ELR (cell line): Measurements from ENCODE around the gene NGFR.
A peak's percentile ranks its signal among the peaks of the same experiment; 100 is the strongest.
"Not testable (repeated sequence)": the region's sequence is repeated elsewhere in the genome, so short reads cannot be mapped to it uniquely, and the experiment has no call there.

Experiments used
- DNase-seq: peaks from one replicate; pipeline ENCODE4 v3.0.0-alpha.2; 2015; ENCODE audit warnings: low read depth

NGFR gene

DNA sequence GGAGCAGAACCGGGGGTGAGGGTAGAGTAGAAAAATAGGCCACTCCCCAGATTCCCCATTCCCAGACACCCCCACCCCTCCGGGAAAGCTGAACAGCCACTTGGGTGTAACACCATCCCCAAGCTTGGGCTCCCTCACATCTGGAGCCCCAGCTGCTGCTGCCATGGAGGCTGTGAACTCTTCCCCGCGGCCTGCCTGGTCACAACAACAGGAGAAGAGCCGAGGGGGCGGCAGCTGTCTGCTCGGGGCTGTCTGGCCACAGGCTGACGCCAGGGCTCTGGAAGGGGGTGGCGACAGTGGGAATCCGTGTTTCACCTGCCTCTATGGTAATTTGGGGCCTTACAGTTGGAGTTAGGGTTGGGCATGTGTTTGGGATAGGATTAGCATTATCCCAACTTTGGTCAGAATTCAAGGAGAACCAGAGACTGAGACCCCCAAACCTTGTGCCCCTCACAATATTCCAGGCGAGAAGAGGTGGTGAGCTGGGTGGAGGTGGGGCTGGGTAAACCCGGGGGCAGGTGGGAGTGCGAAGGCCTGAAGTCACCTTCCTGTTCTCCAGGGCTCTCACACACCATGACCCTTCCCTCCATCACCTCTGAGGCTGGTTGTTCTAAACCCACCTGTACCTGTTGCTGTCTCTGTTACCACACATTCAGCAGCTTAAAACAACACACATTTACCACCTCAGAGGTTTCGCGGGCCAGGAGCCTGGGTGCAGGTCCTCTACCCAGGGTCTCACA, 50.9 kb downstream of the NGFR start:
- no peak for DNase-seq

DNA sequence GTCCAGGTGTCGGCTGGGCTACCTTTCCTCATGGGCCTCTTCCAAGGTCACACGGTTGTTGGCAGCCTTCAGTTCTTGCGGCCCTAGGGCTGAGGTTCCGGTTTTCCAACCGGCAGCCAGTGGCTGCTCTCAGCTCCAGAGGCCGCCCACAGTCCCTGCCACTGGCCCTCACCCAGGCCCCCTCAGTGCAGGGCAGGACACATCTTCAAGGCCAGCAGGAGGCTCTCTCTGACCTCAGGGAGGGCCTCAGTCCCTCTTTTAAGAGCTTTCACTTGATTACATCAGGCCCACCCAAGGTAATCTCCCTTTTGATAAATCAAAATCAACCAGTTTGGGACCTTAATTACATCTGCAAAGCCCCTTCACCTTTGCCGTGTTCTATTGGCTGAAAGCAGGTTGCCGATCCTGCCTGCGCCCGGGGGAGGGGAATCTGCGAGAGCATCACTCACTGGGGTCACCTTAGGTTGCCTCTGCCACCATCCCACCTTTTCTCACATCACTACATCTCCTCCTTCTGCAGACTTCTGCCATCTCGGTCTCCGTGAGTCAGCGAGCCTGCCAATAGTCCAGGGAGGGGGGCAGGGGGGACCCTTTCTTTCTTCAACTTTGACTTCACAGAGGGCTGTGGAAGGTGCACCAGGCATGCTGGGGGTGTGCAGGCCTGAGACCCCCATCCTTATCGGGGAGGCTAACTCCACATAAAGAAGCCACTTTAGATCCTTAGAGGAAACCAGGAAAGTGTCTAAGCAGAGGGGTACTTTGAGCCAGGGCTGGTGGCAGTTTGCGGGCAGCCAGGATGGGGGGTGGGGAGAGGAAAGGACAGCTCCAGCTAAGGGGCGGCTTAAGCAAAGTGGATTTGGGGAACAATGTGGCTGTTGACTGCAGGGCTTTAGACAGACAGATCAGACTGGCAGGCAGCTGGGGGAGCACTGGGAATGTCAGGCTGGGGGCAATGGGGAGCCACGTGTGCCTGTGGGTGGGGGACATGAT, 51.7 kb downstream of the NGFR start:
- no peak for DNase-seq

DNA sequence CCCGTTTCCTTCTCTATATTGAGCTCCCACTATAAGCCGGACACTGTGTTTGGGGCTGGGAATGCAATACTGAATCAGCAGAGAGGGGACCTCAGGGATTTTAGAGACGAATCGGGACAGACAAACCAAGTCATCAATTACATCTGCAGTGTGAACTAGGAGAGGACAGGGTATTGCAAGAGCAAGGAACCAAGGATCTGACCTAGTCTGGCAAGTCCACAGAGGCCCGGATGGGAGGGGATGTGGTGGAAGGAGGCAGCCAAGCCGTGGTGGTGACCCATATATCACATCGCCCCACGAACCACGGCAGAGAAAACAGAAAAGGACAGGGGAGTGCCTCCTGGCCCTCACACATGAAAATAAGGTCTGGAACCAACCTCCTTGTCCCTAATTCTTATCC, 52.5 kb downstream of the NGFR start:
- DNase-seq, result no peak

DNA sequence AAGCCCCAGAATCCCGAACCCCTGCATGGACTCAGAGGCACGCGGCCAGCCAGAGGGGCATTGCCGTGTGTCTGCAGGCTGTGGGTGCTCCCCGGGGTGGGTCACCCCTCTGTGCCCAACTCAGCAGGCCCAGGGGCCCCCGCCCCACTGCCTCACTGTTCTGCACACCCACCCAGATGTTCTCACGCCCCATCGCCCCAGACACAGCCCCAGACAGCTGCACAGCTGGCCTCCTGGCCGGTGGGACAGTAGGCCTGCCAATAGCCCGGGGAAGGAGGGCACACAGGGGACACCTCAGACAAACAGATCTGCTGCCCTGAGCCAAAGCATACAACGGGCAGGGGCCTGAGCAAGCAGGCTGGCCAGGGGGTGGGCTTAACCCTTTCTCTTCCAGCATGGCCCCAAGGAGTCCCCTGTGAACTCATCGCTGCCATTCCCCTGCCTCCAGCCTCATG, 53.0 kb downstream of the NGFR start:
- no peak for DNase-seq

DNA sequence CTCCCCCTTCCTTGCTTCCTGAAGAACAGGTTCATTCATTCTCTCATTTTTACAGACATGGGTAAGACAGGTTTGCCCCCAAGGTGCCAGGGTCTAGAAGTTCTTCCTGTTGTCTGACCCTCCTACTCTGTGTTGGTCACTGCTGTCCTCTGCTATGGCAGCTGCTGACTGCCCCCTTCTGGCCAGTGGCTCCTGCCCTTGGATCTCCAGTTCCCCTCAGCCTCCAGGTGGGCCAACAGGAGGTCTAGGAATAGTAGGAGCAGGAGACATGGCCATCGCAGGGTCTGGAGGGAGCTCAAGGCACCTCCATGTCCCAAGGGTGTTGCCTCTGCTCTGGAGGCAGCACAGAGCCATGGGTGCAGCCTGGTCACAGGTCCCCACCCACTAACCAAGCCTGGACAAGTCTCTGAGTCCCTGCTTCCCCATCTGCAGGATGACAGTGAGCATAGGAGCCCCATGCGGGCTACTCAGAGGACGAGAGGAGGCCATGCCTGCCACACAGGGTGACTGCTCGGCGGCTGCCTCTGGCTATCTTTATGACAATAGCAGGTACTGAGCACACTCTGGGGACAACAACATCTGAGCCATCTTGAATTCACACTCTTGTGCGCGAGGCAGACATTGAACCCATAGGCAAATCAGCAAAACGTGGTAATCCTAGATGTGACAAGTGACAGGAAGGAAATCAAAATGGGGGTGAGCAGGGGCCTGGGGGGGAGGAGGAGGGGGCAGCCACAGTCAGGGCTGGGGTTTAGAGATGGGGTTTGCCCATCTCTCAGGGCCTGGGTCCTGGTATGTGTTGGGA, 53.6 kb downstream of the NGFR start:
- peak; percentile 51 for DNase-seq

DNA sequence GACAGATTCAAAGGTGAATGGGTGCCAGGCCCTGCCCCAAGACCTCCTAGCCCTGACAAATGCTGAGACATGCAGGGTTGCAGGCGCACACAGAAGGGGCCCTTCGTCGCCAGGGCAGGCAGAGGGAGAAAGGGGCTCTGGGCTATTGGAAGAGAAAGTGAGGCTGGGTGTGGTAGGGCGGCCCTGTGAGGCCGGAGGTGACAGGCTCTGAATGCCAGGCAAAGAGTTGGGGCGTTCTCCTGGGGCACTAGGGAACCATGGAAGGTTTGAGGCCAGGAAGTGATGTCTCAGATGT, 54.2 kb downstream of the NGFR start:
- DNase-seq, result no peak

DNA sequence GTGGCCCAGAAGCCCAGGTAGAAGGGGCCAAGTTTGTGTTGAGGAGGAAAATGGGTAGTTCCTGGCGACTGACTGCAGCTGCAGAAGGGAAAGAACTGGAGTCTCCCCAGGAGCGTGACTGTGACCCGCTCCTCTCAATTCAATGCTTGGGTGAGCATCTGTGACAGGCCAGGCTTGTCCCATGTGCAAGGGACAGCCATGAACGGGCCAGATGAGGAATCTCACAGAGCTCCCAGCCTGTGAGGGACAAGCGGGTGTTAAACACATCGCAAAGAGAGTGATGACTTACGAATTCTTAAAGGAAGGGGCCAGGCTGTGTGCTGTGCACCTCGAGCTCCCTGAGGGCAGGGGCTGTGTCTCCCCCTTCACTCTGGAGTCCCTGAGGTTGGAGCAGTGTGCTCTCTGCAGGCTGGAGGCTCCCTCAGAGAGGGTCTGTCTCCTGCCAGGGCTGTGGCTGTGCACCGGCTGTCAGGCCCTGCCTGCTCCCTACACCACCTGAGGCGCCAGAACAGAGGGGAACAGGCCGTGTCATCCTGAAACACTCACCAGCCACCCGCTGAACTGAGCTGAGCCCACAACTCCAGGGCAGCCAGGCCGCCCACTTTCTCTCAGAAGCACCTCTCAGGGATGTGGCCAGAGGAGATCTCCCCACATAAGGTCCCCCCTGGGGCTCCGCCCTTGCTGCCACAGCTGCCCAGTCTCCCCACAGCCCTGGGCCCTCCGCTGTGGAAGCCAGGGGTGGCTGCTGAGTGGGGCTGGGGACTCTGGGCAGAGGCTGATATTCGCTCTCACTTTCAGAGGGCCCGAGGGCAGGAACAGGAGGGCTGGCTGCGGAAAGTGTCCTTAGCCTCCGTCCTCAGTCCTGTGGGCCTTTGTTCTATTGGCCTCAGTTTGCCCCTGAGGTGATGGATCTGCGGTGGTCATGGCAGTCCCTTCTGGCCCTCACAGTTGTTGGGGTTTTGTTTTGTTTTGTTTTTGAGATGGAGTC, 54.9 kb downstream of the NGFR start:
- DNase-seq, result no peak

DNA sequence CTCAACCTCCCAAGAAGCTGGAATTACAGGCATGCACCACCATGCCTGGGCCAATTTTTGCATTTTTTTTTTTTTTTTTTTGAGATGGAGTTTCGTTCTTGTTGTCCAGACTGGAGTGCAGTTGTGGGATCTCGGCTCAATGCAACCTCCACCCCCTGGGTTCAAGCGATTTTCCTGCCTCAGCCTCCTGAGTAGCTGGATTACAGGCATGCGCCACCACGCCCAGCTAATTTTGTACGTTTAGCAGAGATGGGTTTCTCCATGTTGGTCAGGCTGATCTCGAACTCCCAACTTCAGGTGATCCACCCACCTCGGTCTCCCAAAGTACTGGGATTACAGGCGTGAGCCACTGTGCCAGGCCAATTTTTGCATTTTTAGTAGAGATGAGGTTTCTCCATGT, 55.7 kb downstream of the NGFR start:
- not testable (repeated sequence) for DNase-seq

DNA sequence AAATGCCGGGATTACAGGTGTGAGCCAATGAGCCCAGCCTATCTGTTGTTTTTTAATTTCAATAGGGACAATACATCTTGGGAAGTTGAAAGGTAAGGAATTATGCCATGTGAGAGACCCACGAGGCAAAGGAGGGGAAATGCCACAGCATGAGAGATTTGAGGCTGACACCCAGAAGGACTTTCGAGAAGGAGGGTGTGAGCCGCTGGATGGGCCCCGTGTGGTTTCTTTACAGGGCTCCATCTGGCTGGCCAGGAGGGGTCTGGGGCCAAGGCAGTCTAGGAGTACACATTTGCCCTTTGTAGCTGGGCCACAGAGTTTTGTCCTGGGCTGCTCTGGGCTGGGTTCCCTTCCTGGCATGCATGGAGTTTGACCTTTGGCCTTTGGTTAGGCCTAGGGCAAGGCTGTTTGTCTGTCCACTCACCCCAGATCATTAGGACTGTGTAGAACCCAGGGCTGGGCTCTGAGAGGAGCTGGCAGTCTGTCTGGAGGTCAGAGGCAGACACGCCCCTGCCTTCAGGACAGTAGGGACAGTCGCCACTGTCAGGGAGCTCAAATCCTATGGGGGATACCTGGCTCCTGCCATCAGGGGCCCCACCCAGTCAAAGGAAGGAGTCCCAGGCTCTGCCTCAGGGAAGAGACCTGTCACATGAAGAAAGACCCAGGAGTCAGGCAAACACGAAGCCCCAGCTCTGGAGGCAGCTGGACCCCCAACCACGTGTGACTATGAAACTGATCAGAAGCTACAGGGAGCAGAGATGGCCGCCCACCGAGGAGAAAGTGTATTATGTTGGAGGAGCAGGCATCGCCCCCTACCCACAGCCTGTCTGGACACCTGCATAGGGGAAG, 56.4 kb downstream of the NGFR start:
- no peak for DNase-seq

DNA sequence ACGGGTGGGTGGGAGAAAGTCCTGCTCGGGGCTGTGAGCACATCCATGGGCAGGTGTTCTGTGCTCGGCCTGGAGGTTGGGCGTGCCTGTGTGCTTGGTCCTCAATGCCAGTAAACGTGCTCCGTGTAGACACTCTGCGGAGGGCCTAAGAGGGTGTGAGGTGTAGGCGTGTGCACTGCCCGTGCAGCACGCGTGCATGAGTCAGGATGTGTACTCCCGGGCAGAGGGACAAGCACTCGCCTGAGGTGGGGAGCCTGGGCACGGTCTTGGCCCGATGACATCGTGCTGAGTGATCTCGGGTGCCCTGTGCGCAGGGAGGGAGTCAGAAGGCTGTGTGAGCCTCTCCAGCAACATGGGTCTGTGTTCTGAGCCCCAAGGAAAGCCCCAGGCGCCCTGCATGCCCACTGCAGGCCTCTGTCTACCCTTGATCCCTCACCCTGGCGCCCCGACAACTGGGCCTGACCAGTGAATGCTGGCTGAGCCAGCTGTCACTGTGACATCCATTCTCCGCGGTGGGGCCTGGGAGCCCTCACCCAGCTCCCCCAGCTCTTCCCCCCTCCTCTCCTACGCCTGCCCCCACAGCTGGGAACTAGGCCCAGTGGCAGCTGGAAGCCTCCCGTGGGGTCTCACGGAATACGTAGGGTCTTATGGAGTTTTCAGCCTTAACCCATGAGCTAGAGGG, 57.1 kb downstream of the NGFR start:
- DNase-seq, result peak; percentile 75

DNA sequence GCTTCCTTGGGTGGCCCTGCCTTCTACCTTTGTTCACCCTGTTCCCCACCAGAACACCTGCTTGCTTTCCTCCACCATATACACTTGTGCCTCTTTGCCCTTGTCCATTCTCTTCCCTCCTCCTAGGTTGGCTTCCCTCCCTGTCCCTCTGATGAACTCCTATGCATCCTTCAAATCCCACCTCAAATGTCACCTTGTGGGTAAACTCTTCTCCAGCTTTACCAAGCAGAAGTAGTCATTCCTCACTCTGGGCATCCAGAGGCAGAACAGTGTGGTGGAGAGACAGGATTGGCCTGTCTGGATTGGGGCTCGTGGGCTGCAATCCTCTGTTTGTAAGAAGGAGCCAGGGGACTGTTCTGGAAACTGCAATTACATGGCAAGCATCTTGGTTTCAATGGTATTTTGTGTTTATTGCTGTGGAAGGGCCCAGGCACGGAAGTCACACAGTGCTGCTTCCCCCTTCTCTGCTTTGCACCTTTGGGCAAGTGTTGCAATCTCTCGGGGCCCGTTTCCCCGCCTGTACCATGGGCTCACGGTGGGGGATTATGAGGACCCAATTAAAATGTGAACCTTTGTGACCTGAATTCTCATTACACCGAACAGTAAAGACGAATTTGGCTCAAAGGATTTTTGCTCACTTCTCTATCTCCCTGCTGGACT, 58.7 kb downstream of the NGFR start:
- no peak for DNase-seq

DNA sequence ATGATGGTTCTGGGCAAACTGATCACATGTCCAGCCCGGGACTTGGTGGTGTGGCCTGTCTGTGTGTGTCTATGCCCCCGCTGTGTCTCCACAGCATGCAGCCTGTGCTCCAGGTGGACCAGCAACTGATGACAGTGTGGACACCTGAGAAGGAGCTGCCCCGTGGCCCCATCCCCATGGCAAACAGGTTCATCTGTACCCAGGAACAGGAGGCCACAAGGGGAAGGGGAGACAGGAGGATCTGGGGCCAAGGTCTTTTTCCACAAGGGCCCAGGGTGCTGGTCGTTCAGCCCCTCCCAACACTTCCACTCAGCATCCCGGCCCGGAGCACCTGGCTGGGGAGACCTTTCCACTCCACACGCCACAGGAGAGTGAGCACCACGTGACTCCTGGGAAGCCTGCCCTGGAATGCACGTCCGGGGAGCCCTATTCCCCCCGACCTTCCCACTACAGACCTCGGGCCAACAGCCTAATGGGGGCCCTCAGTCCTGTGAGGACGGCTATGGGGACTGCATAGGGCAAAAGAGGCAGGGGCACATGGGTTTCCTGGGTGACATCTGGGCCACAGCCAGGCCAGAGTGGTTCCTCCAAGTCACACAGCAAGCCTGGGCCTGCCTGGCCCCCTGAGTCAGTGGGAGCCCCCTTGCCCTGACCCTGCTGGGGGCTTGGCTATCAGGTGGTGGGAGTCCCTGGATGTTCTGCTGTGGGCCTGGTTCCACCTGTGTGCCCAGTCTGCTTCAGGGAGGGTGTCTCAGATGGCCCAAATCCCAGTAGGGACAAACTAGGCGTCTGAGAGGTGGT, 59.8 kb downstream of the NGFR start:
- DNase-seq, result no peak

DNA sequence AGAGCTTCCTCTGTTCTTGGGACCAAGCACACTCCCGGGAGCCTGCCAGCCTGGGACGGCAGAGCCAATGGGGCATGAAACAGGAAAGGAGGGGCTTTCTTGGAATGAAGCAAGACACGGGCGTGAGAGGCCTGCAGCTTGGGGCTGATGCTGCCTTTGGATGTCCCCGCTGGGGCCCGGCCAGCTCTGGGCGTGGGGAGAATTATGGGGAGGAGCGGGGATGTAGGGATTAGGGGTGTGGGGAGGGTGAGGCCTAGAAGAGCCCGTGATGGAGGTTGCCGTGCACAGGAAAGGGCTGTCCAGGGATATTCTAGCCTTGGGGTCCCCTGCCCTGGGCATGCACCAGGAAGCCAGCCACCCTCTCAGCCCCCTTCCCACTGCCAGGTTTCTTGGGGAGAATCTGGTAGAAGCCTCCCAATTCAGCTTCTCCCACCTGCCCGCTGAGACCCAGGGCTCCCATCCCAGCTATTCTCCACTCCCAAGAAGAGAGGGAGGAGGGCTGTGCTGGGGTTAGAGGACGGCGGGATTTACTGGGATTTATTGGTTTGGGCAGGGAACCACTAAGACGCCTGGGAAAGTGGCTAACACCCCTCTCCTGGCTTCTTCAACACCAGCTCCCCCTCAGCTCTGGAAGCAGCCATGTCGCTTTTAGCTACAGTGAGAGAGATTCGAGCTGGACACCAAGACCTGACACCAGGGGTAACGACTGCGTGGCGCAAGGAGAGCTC, 60.6 kb downstream of the NGFR start:
- no peak for DNase-seq

DNA sequence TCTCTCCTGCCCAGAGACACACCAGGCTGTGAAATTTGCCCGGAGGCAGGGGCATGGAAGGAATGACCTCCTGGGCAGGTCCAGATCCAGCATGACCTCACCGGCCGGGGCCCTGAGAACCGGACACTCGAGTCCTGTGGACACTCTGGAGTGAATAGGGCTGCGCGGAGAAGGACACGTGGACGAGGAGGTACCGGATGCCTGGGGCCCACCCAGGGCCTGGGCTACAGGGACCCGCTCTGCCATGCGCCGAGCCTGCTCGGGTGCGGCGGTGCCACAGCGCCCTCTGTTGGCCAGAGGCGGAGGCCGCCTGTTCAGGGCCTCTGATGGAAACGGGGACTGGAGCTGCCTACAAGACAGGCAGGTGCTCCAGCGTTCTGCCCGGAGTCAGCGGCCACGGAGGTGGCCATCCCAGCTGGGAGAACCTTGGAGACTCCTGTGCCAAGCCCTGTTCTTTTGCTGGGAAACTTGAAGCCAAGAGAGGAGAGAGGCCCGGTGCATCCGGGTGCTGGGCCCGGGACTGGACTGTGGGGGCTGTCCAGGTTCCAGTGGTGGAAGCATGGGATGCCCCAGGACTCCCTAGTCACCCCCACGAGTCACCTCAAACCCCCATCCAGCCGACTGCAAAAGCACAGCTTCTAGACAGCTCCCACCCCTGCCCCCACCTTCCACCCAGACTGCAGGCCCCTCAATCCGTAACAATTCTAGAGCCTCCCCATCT, 61.3 kb downstream of the NGFR start:
- DNase-seq, result peak; percentile 78

DNA sequence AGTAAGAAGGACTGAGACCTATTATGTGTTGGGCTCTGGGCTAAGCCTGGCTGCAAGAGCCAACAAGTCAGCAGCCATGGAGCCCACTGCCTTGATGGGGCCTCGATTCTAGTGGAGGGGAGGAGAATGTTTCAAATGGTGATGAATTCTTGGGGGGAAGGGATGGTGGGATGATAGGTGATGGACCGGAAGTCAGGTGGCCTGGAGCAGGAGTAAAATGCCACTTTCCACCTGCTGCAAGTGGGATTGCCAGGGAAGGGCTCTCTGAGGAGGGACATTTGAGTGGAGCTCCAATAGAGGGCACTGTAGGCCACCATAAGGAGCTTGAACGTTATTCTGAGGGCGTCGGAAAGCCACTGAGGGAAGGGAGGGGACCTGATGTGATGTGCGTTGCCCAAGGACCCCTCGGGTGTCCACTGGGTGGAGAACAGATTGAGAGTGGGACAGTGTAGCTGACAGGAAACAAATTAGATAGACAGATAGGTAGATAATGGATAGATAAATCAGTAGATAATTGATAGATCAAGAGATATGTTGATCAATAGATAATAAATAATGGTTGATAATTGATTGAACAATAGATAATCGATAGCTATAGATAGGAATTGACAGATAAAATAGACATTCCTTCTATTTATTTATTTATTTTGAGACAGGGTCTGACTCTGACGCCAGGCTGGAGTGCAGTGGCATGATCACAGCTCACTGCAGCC, 62.4 kb downstream of the NGFR start:
- DNase-seq, result peak; percentile 80
